NB4 (cell line): ENCODE measurements around the gene AFF3.

ENCODE experiments used
- POLR2A ChIP-seq: IDR thresholded peaks from 2 replicates; pipeline ENCODE4 v1.6.1; 2011; ENCODE audit warnings: mild to moderate bottlenecking; ENCODE audit not compliant: insufficient read length; ENCODE audit errors: extremely low read depth
- TF ChIP-seq, protein P1 (sequence below): IDR thresholded peaks from one replicate; pipeline ENCODE4 v1.5.1; 2012; ENCODE audit warnings: low read depth, low read length
- TF ChIP-seq, protein P2 (sequence below): IDR thresholded peaks from 2 replicates; pipeline ENCODE4 v1.6.1; 2011; ENCODE audit warnings: low read depth, low read length

DNA sequence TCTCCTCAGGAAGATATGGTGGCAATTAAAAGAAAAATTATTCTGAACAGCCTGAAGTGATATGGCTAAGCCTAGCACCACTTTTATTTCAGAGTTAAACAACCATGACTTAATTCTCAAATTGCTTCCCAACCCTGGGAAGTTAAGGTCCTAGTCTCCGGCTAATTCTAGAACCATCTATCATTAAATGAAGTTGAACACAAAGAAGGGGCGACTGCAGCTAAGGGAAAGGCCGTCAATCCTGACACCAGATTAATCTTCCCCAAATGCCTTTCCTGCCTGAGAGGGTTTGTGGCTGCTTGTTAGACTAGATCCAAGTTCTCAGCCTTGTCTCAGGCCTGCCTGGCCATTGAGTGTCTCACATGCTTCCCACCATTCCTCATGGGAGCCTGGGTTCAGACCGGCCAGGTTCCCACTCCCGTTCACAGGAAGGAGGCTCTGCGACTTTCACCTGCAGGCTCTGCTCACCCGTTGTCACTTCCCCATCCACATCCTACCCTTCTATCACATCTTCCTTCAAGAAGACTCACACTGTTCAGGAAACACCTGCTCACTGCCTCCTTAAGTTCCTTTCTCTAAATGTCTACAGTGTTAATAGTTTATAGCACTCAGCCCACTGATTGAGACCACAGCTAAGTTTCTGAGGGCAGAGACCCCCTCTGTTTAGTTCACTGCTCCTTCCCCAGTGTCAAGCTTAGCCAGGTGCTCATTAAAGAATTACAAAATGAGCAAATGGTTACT, 369.6 kb downstream of the AFF3 start:
- TF ChIP-seq, protein P1, sequence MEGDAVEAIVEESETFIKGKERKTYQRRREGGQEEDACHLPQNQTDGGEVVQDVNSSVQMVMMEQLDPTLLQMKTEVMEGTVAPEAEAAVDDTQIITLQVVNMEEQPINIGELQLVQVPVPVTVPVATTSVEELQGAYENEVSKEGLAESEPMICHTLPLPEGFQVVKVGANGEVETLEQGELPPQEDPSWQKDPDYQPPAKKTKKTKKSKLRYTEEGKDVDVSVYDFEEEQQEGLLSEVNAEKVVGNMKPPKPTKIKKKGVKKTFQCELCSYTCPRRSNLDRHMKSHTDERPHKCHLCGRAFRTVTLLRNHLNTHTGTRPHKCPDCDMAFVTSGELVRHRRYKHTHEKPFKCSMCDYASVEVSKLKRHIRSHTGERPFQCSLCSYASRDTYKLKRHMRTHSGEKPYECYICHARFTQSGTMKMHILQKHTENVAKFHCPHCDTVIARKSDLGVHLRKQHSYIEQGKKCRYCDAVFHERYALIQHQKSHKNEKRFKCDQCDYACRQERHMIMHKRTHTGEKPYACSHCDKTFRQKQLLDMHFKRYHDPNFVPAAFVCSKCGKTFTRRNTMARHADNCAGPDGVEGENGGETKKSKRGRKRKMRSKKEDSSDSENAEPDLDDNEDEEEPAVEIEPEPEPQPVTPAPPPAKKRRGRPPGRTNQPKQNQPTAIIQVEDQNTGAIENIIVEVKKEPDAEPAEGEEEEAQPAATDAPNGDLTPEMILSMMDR = no peak
- TF ChIP-seq, protein P2, sequence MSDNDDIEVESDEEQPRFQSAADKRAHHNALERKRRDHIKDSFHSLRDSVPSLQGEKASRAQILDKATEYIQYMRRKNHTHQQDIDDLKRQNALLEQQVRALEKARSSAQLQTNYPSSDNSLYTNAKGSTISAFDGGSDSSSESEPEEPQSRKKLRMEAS = no peak
- TF ChIP-seq POLR2A = no peak
